ENCODE measurements around the gene LMOD2. TPM values are rescaled to one million over a fixed set of nuclear protein-coding genes. Genes with fewer than 3 reads are reported as not detected.

Gene LMOD2
- total RNA-seq, 1 experiment from 2014 or later: not detected

- no peaks in the 10 kb centered on the region for H3K9me3 ChIP-seq (ENCODE audit: control insufficient read depth in 1 of 2, insufficient read depth in 1 of 2, low read depth in 1 of 2, low read length in 2 of 2)
- H3K9ac ChIP-seq (ENCODE audit: low read length): no peak overlapping the region
- BruUV-seq (replicated peaks): no TSS peak
- intact Hi-C loops (cut with micrococcal nuclease): no loop called here
- no peak for TF ChIP-seq CBX3 (IDR thresholded peaks at IDR 0.05; ENCODE audit: low read depth)
- no peak for TF ChIP-seq ZFX (IDR thresholded peaks at IDR 0.05)
- ATAC-seq (no peak), DNase-seq (ENCODE audit: low read depth, low spot score) (no peak)
- H3K4me2 ChIP-seq (ENCODE audit: low read length): no peak overlapping the region
- RAD21 ChIA-PET (ENCODE audit: low non-redundant PET in 1 of 2, low total read pairs in 2 of 2, uncharacterized antibody in 2 of 2, unreplicated experiment in 2 of 2): no interaction called here
- POLR2A ChIA-PET: no interaction called here
- H4K20me1 ChIP-seq (ENCODE audit: insufficient read depth): no peaks in the 10 kb centered on the region
- no peaks in the 10 kb centered on the region for H3K79me2 ChIP-seq (ENCODE audit: insufficient read depth, low read length)
- H3K27ac ChIP-seq (ENCODE audit: low read depth, low read length): no peak overlapping the region
- H2AFZ ChIP-seq (ENCODE audit: low read depth, low read length, poor library complexity, severe bottlenecking): no peak overlapping the region
- H3K4me3 ChIP-seq (replicated peaks in 1 of 2; ENCODE audit: low read depth in 1 of 2, low read length in 2 of 2): no peak overlapping the region
- H3K27me3 ChIP-seq (ENCODE audit: insufficient read depth, low read length): no peaks in the 10 kb centered on the region
- no peaks in the 10 kb centered on the region for H3K9me2 ChIP-seq (ENCODE audit: insufficient read depth)
- CTCF ChIA-PET: interaction anchor here (1.0 to 2.2 kb wide), 2 partner anchors 9 to 37 kb away, joined by 4 to 7 read pairs; no protein-coding TSS in a partner anchor
- no peaks in the 10 kb centered on the region for H3K4me1 ChIP-seq (ENCODE audit: control insufficient read depth in 1 of 2, insufficient read depth in 2 of 2, low read length in 2 of 2)
- no peaks in the 10 kb centered on the region for H3K36me3 ChIP-seq (ENCODE audit: control insufficient read depth in 1 of 2, insufficient read depth in 2 of 2, low read length in 2 of 2)
These were observed 18.2 kb downstream of the LMOD2 start for GRCh38 chr7:123673752-123674398.

GRCh38 chr7:123674399-123675180 lies 18.9 kb downstream of the LMOD2 start:
- no peak for ATAC-seq
- ChIA-PET CTCF (interaction anchor here (1.0 to 2.2 kb wide), 2 partner anchors 8 to 38 kb away, joined by 4 to 7 read pairs; no protein-coding TSS in a partner anchor), RAD21 (ENCODE audit: low non-redundant PET in 1 of 2, low total read pairs in 2 of 2, uncharacterized antibody in 2 of 2, unreplicated experiment in 2 of 2) (no interaction called here), POLR2A (no interaction called here)
- H3K27ac ChIP-seq (ENCODE audit: low read depth, low read length): no peak overlapping the region
- no peaks in the 10 kb centered on the region for H3K9me2 ChIP-seq (ENCODE audit: insufficient read depth)
- no peak overlapping the region for H2AFZ ChIP-seq (ENCODE audit: low read depth, low read length, poor library complexity, severe bottlenecking)
- H3K79me2 ChIP-seq (ENCODE audit: insufficient read depth, low read length): no peaks in the 10 kb centered on the region
- H3K4me2 ChIP-seq (ENCODE audit: low read length): no peak overlapping the region
- DNase-seq (ENCODE audit: low read depth, low spot score): no peak
- no peak overlapping the region for H3K9ac ChIP-seq (ENCODE audit: low read length)
- no peaks in the 10 kb centered on the region for H4K20me1 ChIP-seq (ENCODE audit: insufficient read depth)
- H3K27me3 ChIP-seq (ENCODE audit: insufficient read depth, low read length): no peaks in the 10 kb centered on the region
- intact Hi-C loops (cut with micrococcal nuclease): no loop called here
- no peaks in the 10 kb centered on the region for H3K36me3 ChIP-seq (ENCODE audit: control insufficient read depth in 1 of 2, insufficient read depth in 2 of 2, low read length in 2 of 2)
- no peaks in the 10 kb centered on the region for H3K9me3 ChIP-seq (ENCODE audit: control insufficient read depth in 1 of 2, insufficient read depth in 1 of 2, low read depth in 1 of 2, low read length in 2 of 2)
- BruUV-seq (replicated peaks): no TSS peak
- no peak overlapping the region for H3K4me3 ChIP-seq (replicated peaks in 1 of 2; ENCODE audit: low read depth in 1 of 2, low read length in 2 of 2)
- no peaks in the 10 kb centered on the region for H3K4me1 ChIP-seq (ENCODE audit: control insufficient read depth in 1 of 2, insufficient read depth in 2 of 2, low read length in 2 of 2)
- TF ChIP-seq, protein P1, sequence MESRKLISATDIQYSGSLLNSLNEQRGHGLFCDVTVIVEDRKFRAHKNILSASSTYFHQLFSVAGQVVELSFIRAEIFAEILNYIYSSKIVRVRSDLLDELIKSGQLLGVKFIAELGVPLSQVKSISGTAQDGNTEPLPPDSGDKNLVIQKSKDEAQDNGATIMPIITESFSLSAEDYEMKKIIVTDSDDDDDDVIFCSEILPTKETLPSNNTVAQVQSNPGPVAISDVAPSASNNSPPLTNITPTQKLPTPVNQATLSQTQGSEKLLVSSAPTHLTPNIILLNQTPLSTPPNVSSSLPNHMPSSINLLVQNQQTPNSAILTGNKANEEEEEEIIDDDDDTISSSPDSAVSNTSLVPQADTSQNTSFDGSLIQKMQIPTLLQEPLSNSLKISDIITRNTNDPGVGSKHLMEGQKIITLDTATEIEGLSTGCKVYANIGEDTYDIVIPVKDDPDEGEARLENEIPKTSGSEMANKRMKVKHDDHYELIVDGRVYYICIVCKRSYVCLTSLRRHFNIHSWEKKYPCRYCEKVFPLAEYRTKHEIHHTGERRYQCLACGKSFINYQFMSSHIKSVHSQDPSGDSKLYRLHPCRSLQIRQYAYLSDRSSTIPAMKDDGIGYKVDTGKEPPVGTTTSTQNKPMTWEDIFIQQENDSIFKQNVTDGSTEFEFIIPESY (IDR thresholded peaks at IDR 0.05; ENCODE audit: extremely low read depth, insufficient replicate concordance, low read length): no peak
- TF ChIP-seq EZH2 (IDR thresholded peaks at IDR 0.05) (no peak), REST (IDR thresholded peaks at IDR 0.05; ENCODE audit: low read depth) (no peak), CBX3 (IDR thresholded peaks at IDR 0.05; ENCODE audit: low read depth) (no peak), RAD21 (IDR thresholded peaks at IDR 0.05; ENCODE audit: low read depth) (no peak), EZH2phosphoT487 (IDR thresholded peaks at IDR 0.05; ENCODE audit: borderline replicate concordance) (no peak), ZNF274 (IDR thresholded peaks at IDR 0.05; ENCODE audit: low read depth, low read length) (no peak), CTCF (IDR thresholded peaks at IDR 0.05 in 2 of 3, conservative IDR thresholded peaks at IDR 0.05 in 1 of 3; ENCODE audit: borderline replicate concordance in 1 of 3, insufficient read depth in 1 of 3, low read depth in 2 of 3, low read length in 2 of 3) (no peak)

Data from HCT116 (cell line).